Measurements from ENCODE around the gene SMPD3. TPM values are rescaled to one million over a fixed set of nuclear protein-coding genes. Genes with fewer than 3 reads are reported as not detected.

SMPD3 gene
- total and polyA plus RNA-seq, 7 donors, result 0.04 to 0.21 (median 0.08) TPM

GRCh38 chr16:68487669-68488068 lies 39.4 kb upstream of the SMPD3 start:
- WGBS, 3 donors, result 68 to 77% (median 70%) methylated on average over 6 of the region's 6 CpGs
- Histone ChIP-seq H3K27ac (no peak overlapping the region), H3K4me3 (no peak overlapping the region), H3K27me3 (ENCODE audit: insufficient read depth in 3 of 3, low read length in 2 of 3) (no peaks in the 10 kb centered on the region), H3K4me1 (no peaks in the 10 kb centered on the region), H3K36me3 (ENCODE audit: insufficient read depth in 1 of 2, low read depth in 1 of 2) (no peaks in the 10 kb centered on the region), H3K9me3 (no peaks in the 10 kb centered on the region)
- no peak for ATAC-seq
- intact Hi-C loops (cut with DNase I), result no loop called here
- no peak for DNase-seq
- TF ChIP-seq, protein P1, sequence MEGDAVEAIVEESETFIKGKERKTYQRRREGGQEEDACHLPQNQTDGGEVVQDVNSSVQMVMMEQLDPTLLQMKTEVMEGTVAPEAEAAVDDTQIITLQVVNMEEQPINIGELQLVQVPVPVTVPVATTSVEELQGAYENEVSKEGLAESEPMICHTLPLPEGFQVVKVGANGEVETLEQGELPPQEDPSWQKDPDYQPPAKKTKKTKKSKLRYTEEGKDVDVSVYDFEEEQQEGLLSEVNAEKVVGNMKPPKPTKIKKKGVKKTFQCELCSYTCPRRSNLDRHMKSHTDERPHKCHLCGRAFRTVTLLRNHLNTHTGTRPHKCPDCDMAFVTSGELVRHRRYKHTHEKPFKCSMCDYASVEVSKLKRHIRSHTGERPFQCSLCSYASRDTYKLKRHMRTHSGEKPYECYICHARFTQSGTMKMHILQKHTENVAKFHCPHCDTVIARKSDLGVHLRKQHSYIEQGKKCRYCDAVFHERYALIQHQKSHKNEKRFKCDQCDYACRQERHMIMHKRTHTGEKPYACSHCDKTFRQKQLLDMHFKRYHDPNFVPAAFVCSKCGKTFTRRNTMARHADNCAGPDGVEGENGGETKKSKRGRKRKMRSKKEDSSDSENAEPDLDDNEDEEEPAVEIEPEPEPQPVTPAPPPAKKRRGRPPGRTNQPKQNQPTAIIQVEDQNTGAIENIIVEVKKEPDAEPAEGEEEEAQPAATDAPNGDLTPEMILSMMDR (IDR thresholded peaks at IDR 0.05), result no peak

GRCh38 chr16:68487203-68487514 lies 38.9 kb upstream of the SMPD3 start:
- H3K36me3 ChIP-seq (ENCODE audit: insufficient read depth in 1 of 2, low read depth in 1 of 2), result no peaks in the 10 kb centered on the region
- intact Hi-C loops (cut with DNase I), result no loop called here
- no peaks in the 10 kb centered on the region for H3K4me1 ChIP-seq
- DNase-seq (no peak), ATAC-seq (no peak)
- H3K27ac ChIP-seq, result no peak overlapping the region
- H3K27me3 ChIP-seq (ENCODE audit: insufficient read depth in 3 of 3, low read length in 2 of 3), result no peaks in the 10 kb centered on the region
- H3K4me3 ChIP-seq, result no peak overlapping the region
- no peaks in the 10 kb centered on the region for H3K9me3 ChIP-seq
- TF ChIP-seq, protein P1 (IDR thresholded peaks at IDR 0.05), result no peak
- 31 to 40% (median 38%) methylated on average over 4 of the region's 4 CpGs for WGBS, 3 donors

DNA sequence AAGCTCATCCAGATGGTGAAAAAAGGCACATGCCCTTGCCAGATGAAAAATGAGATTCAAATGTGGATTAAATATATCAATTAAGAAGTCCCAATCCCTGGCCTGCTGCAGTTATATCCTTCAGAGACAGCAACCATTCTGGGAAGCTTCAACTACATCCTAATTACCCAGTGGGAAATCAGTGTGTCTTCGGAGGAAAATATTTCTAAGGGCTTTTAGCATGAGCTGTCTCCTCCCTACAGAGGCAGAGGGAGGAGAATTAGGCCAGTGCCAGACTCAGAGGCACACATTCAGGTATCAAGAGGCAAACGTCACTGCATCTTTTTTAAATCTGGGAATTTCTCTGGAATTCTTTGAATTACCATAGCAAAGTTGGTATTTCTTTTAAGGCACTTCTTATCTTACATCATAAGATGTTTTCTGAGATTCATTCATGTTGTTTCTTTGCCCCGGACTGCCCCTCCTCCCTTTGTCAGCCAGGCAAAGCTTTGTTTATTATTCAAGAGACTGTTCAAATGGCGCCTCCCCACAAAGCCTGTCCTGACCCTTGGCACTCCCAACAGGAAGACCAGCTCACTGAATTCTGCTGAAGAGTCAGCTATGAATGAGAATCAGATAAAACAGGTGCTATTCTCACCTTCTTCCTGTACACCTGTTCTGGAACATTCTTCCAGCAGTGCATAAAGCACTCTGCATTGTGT lies 38.3 kb upstream of the SMPD3 start:
- WGBS, 3 donors, result 27 to 33% (median 32%) methylated on average over 4 of the region's 4 CpGs
- ATAC-seq, result no peak
- intact Hi-C loops (cut with DNase I), result no loop called here
- Histone ChIP-seq H3K4me3 (no peak overlapping the region), H3K9me3 (no peaks in the 10 kb centered on the region), H3K27me3 (ENCODE audit: insufficient read depth in 3 of 3, low read length in 2 of 3) (no peaks in the 10 kb centered on the region), H3K4me1 (no peaks in the 10 kb centered on the region), H3K27ac (no peak overlapping the region), H3K36me3 (ENCODE audit: insufficient read depth in 1 of 2, low read depth in 1 of 2) (no peaks in the 10 kb centered on the region)
- TF ChIP-seq, protein P1 (IDR thresholded peaks at IDR 0.05), result no peak
- DNase-seq, result no peak

GRCh38 chr16:68481636-68482035 lies 33.3 kb upstream of the SMPD3 start:
- no peaks in the 10 kb centered on the region for H3K27me3 ChIP-seq (ENCODE audit: insufficient read depth in 3 of 3, low read length in 2 of 3)
- H3K9me3 ChIP-seq, result no peaks in the 10 kb centered on the region
- 77 to 80% (median 78%) methylated on average over 5 of the region's 5 CpGs for WGBS, 3 donors
- no peak overlapping the region for H3K4me3 ChIP-seq
- no peaks in the 10 kb centered on the region for H3K36me3 ChIP-seq (ENCODE audit: insufficient read depth in 1 of 2, low read depth in 1 of 2)
- TF ChIP-seq, protein P1 (IDR thresholded peaks at IDR 0.05), result no peak
- no peaks in the 10 kb centered on the region for H3K4me1 ChIP-seq
- no peak for ATAC-seq
- intact Hi-C loops (cut with DNase I), result no loop called here
- DNase-seq, result no peak
- H3K27ac ChIP-seq, result no peak overlapping the region
